IPS DF 6.9 (cell line): ENCODE measurements around the gene RGS17.
"Not testable (repeated sequence)": the region's sequence is repeated elsewhere in the genome, so short reads cannot be mapped to it uniquely, and the experiment has no call there.

Experiments
- DNase-seq: peaks from one replicate; pipeline ENCODE4 v3.0.0-alpha.2; 2013; ENCODE audit warnings: low read depth, low spot score
- H3K27ac ChIP-seq: one replicate; pipeline ENCODE4 v1.5.1; 2013; ENCODE audit warnings: low read length, control low read depth
- H3K27me3 ChIP-seq: 2 replicates; pipeline ENCODE4 v1.6.1; 2013; ENCODE audit warnings: mild to moderate bottlenecking, low read length; ENCODE audit not compliant: control insufficient read depth, insufficient read depth
- H3K36me3 ChIP-seq: 2 replicates; pipeline ENCODE4 v1.6.1; 2013; ENCODE audit warnings: low read length; ENCODE audit not compliant: control insufficient read depth, insufficient read depth
- H3K4me1 ChIP-seq: 2 replicates; pipeline ENCODE4 v1.6.1; 2013; ENCODE audit warnings: low read length; ENCODE audit not compliant: control insufficient read depth, insufficient read depth
- H3K4me3 ChIP-seq: 2 replicates; pipeline ENCODE4 v1.5.1; 2013; ENCODE audit warnings: mild to moderate bottlenecking, low read length
- H3K9me3 ChIP-seq: 2 replicates; pipeline ENCODE4 v1.6.1; 2013; ENCODE audit warnings: low read length, inconsistent platforms; ENCODE audit not compliant: control insufficient read depth, insufficient read depth
- WGBS: extraction: QIAGEN DNeasy Blood & Tissue Kit; methylation state at CpG from one replicate; pipeline ENCODE4 v1.1.7; 2013; ENCODE audit warnings: mixed read lengths, missing lambda C conversion rate; ENCODE audit not compliant: insufficient read length, insufficient coverage; 5-methylcytosine and 5-hydroxymethylcytosine counted together

RGS17 gene

DNA sequence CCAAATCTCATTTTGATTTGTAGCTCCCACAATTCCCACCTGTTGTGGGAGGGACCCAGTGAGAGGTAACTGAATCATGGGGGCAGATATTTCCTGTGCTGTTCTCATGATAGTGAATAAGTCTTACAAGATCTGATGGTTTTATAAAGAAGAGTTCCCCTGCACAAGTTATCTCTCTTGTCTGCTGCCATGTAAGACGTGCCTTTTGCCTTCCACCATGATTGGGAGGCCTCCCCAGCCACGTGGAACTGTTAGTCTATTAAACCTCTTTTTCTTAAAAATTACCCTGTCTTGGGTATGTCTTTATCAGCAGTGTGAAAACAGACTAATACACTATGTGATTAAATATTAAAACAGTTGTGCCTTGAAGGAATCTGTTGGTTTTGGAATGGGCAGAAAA is 131.5 kb downstream of the RGS17 start:
- not testable (repeated sequence) for DNase-seq, H3K4me1 ChIP-seq, H3K4me3 ChIP-seq, H3K9me3 ChIP-seq, H3K36me3 ChIP-seq, H3K27ac ChIP-seq, H3K27me3 ChIP-seq
- WGBS = no CpG with 5 or more reads among the region's 2 CpGs

DNA sequence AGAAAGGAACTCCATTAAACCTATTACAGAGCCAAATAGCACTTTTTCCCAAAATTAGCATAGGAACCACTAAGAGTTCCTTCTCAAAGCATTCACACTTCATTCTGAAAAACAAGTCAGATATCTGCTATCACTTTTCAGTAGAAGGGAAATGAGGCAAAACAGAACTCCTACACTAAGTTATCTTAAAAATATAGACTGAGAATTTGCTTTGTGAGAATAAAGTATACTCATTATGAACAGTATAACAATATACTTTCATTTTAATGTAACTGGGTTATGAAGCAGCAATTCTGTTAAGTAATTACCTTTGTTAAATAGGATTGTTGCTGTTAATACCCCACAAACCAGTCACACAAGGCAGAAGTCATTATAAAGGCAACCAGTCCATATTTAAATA is 137.2 kb downstream of the RGS17 start:
- DNase-seq = no peak
- H3K9me3 ChIP-seq = no peaks in the 10 kb centered on the region
- H3K4me1 ChIP-seq = no peaks in the 10 kb centered on the region
- H3K27me3 ChIP-seq = no peaks in the 10 kb centered on the region
- H3K27ac ChIP-seq = no peak overlapping the region
- H3K36me3 ChIP-seq = peaks cover 3% of the 10 kb centered on the region; the same call in 1 of the 2 replicates
- H3K4me3 ChIP-seq = no peak overlapping the region

DNA sequence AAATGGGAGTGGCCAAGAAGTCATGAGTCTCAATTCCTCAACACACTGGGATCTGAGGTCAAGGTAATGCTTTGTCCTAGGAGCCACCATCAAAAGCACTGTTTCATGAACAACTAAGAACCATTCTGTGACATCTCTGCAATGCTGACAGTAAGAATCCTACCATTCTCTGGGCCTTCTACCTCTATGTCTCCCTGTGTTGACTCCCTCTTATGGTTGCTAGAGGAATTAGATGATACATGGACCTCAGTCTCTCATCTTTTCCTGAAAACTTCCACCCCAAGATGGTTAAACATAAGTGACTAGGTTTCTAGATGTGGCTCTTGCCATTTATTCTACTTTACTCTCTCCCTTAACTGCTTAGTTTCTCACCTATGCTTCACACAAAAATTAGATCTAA is 137.7 kb downstream of the RGS17 start:
- Histone ChIP-seq H3K27ac (no peak overlapping the region), H3K9me3 (no peaks in the 10 kb centered on the region)
- DNase-seq = no peak

DNA sequence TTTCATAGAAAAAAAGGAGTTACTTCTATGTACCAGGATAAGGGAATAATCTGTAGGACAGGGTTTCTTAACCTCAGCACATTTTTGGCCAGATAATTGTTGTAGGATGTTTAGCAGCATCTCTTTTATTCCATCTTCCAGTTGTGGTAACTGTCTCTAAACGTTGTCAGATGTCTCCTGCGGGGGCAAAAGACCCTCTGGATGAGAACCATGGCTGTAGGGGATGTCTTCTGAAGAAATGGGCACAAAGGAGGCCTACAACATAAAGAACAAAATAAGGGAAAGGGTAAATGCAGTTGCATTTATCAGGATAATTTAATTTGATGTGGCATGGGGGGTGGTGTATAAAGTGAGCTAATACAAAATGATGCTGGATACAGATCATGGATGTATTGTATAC is 144.1 kb downstream of the RGS17 start:
- WGBS = no CpG with 5 or more reads among the region's 2 CpGs
- no peak for DNase-seq
- Histone ChIP-seq H3K4me3 (no peak overlapping the region), H3K27ac (no peak overlapping the region), H3K27me3 (no peaks in the 10 kb centered on the region), H3K4me1 (no peaks in the 10 kb centered on the region), H3K9me3 (no peaks in the 10 kb centered on the region), H3K36me3 (no peaks in the 10 kb centered on the region)

More for the DNA sequence above, 137.7 kb downstream of the RGS17 start:
- Histone ChIP-seq H3K4me3 (no peak overlapping the region), H3K4me1 (no peaks in the 10 kb centered on the region), H3K27me3 (no peaks in the 10 kb centered on the region), H3K36me3 (peaks cover 3% of the 10 kb centered on the region; the same call in 1 of the 2 replicates)

DNA sequence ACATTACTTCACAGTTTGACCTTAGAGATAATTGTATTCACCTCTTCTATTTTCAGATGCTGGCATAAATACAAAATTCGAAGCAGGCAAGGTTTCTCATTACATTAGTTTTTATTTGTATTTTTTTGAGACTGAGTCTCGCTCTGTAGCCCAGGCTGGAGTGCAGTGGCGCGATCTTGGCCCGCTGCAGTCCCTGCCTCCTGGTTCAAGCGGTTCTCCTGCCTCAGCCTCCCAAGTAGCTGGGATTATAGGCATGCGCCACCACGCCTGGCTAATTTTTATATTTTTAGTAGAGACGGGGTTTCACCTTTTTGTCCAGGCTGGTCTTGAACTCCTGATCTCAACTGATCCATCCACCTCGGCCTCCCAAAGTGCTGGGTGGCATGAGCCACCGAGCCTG is 145.8 kb downstream of the RGS17 start:
- not testable (repeated sequence) for H3K9me3 ChIP-seq, DNase-seq, H3K36me3 ChIP-seq, H3K27me3 ChIP-seq, H3K4me1 ChIP-seq, H3K27ac ChIP-seq, H3K4me3 ChIP-seq
- whole genome bisulfite sequencing = no CpG with 5 or more reads among the region's 11 CpGs

DNA sequence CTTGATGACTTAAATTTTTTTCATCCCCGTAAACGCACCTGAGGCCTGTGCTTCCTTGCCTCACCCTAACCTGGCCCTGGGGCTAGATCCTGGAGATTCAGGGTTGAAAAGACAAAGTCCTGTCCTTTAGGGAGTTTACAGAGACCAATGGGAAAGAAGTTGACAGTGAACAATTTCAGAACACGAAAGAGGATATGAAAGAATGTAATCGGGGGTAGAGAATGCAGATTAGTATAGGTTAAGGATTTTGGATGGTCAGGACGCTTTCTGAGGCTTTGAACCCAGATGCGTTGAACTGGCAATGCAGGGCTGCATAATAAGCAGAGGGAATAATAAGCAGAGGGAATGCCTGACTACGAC is 146.6 kb downstream of the RGS17 start:
- 100% methylated on average over 1 of the region's 7 CpGs for WGBS

DNA sequence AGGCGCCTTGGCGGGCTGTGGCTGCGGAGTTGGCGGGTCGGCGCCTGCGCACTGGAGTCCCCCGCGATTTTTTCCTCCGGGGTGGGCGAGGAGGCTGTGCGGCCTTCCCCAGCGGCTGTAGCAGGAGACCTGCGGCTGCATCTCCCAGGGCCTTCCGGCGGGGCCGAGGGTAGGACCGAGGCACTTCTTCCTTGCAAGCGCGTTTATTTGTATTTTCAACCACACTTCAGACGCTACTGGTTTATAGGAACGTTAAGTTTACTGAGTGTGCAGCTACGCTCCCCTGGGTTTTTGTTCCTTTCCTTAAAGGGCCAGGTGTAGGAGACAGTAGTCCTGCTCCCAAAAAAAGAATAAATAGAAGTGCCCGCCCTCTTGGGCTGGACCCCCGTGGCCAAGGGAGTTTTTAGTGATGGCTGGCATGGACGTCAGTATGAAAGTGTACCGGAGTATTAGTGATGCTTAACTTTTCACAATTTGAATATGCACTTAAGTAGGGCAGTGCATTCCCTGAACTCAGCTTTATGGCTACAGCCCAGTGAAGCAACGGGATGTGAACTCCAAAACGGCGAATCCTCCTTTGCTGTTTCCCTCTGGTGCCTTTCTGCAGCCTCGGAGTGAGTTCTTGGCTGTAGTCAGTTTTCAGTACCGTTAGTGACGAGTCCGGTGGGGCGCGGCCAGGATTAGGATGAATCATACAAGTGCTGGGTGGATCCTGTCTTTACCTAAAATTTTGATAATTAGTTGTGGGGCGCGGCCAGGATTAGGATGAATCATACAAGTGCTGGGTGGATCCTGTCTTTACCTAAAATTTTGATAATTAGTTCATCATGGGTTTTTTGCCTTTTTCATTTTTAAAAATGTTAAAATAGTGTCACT is 147.2 kb downstream of the RGS17 start:
- Histone ChIP-seq H3K27ac (no peak overlapping the region), H3K36me3 (no peaks in the 10 kb centered on the region), H3K4me1 (no peaks in the 10 kb centered on the region), H3K9me3 (no peaks in the 10 kb centered on the region), H3K4me3 (peak overlapping the region; percentile 78; the same call in 1 of the 2 replicates), H3K27me3 (no peaks in the 10 kb centered on the region)
- DNase-seq = no peak
- WGBS = no CpG with 5 or more reads among the region's 38 CpGs

More for the DNA sequence above, 146.6 kb downstream of the RGS17 start:
- no peaks in the 10 kb centered on the region for H3K36me3 ChIP-seq
- H3K9me3 ChIP-seq = no peaks in the 10 kb centered on the region
- H3K27ac ChIP-seq = no peak overlapping the region
- H3K4me3 ChIP-seq = peak overlapping the region; percentile 78; the same call in 1 of the 2 replicates
- DNase-seq = no peak
- H3K4me1 ChIP-seq = no peaks in the 10 kb centered on the region
- no peaks in the 10 kb centered on the region for H3K27me3 ChIP-seq

DNA sequence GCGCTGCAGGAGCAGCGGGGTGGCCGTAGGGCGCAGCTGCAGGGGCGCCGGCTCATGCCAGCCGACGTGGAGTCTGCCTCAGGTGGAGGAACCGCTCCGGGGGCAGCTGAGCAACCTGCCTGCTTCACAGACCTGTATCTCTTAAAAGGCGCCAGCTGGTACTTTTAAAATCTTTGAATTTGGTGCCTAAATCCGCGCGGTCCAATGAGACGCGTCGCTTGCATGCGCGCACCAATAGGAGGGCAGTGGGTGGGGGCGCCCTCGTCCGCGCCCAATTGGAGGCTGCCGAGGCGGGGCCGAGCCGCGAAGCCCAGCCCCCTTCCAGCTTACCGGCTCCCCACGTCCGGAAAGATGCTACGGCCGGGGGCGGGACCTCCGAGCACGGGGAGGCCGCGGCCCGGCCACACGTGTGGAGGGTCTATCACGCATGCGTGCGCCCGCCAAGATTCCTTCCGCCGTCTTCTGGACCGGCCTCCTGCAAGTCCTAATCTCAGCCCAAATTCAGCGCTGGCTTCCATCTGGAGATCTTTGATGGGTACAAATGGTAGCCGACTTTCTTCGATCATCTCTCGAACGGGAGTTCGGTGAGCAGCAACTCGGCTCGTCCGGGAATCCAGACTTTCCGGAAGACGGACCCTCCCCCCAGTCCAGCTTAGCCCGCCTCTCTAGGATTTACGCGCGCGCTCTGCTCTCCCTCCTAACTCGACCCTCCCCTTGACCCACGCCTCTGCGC is 148.0 kb downstream of the RGS17 start, which contains the start of gene FBXO5:
Gene FBXO5 (minus strand): TSS at position 138 of the 733 bp plus-strand sequence. CDS start 82 bp downstream, at position 56.
- no peak within 1 kb of the TSS for H3K27ac ChIP-seq
- H3K9me3 ChIP-seq = no peaks in the 10 kb centered on the region
- H3K4me3 ChIP-seq = peak within 1 kb of the TSS; percentile 78
- WGBS = no CpG with 5 or more reads among the region's 66 CpGs
- no peaks in the 10 kb centered on the region for H3K36me3 ChIP-seq
- peak; percentile 84 for DNase-seq
- no peaks in the 10 kb centered on the region for H3K4me1 ChIP-seq
- no peaks in the 10 kb centered on the region for H3K27me3 ChIP-seq

DNA sequence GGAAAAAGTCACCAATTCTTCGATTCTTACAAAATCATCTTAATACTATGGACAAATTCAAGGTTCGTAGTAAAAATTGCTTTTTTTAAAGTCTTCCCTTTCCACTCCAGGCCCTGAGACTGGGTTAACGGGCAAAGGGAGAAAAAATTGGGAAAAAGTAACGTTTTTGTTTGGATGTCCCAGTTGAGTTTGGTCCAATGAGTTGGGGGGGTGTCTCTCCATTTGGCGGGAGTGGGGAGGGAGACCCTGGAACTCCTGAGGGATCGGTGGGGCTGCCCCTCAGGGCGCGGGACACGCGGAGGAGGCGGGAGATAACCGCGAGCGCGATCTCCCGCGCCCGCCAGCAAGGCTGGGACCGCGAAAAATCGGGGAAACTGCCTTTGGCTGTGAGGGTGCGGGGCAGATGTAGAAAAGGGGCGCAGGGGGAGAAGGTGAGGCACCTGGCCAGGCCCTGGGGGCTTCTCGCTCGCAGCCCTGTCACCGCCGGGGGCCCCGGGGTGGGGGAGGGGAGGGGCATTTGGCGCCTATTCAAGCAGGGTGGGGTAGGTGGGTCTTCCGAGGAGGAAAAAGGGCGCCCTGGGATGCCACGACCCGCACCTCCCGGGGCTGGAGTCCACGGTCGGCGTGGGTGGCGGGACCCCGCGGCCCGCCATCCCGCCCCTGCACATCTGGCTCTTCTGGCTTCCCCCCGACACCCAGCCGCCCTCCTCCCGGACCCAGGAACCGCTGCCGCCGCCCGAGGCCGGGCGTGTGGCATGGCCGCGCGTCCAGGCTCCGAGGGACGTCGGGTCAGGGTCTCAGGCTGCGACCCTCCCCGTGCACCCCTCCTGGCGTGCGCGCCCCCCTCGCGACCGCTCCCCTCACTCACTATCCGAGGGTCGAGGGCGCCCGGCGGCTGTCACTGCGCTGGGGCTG is 148.8 kb downstream of the RGS17 start:
- H3K27me3 ChIP-seq = no peaks in the 10 kb centered on the region
- H3K4me1 ChIP-seq = no peaks in the 10 kb centered on the region
- no peak for DNase-seq
- H3K27ac ChIP-seq = no peak overlapping the region
- peak overlapping the region; percentile 69 for H3K4me3 ChIP-seq
- no peaks in the 10 kb centered on the region for H3K36me3 ChIP-seq
- H3K9me3 ChIP-seq = no peaks in the 10 kb centered on the region
- WGBS = no CpG with 5 or more reads among the region's 71 CpGs

DNA sequence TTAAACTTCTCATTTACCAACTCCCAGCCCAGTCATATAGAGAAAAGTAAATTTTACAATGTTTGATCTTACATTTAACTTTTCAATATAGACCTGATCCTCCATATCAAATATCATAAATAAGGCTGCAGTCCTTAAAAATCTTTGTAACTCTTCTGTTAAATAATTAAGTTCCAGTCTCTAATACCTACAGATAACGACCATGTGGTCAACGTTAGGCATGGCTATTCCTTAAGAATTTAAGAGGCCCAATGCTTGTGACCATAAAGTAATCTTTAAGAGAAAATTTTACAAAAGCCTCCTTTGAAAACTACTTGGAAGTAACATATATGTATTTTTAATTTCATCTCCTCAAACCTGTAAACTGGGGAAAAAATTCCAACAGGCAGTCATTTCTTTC is 149.9 kb downstream of the RGS17 start:
- Histone ChIP-seq H3K4me3 (peak overlapping the region; percentile 23; the same call in 1 of the 2 replicates), H3K27me3 (no peaks in the 10 kb centered on the region), H3K36me3 (no peaks in the 10 kb centered on the region), H3K9me3 (no peaks in the 10 kb centered on the region), H3K4me1 (no peaks in the 10 kb centered on the region), H3K27ac (no peak overlapping the region)
- no CpG with 5 or more reads among the region's 2 CpGs for WGBS
- DNase-seq = no peak
